Immature natural killer cell (primary cell): Measurements from ENCODE around the gene COL4A5. TPM values are rescaled to one million over a fixed set of nuclear protein-coding genes. Genes with fewer than 3 reads are reported as not detected.

Experiments
- DNase-seq, 3 donors: peaks; one replicate each; pipeline ENCODE4 v3.0.0; 2022; ENCODE audit warnings: mixed read lengths in 1 of 3
- H3K27ac Mint-ChIP-seq, 6 donors: one replicate each; pipeline ENCODE4 v1.8.0; 2020; ENCODE audit warnings: mixed read lengths in 6 of 6, mild to moderate bottlenecking in 5 of 6, inconsistent platforms in 4 of 6, moderate library complexity in 3 of 6
- H3K27me3 Mint-ChIP-seq, 3 donors: one replicate each; pipeline ENCODE4 v1.8.0; 2020 to 2021; ENCODE audit warnings: low read depth in 3 of 3, mild to moderate bottlenecking in 3 of 3, mixed read lengths in 3 of 3, moderate library complexity in 3 of 3, inconsistent platforms in 1 of 3
- H3K36me3 Mint-ChIP-seq, 3 donors: one replicate each; pipeline ENCODE4 v1.8.0; 2020; ENCODE audit warnings: mixed read lengths in 3 of 3, inconsistent platforms in 2 of 3, mild to moderate bottlenecking in 2 of 3
- H3K4me1 Mint-ChIP-seq, 2 donors: one replicate each; pipeline ENCODE4 v1.8.0; 2020; ENCODE audit warnings: inconsistent platforms in 2 of 2, mild to moderate bottlenecking in 2 of 2, mixed read lengths in 2 of 2, moderate library complexity in 1 of 2
- H3K4me3 Mint-ChIP-seq, 5 donors: one replicate each; pipeline ENCODE4 v1.8.0; 2020; ENCODE audit warnings: mild to moderate bottlenecking in 5 of 5, mixed read lengths in 5 of 5, inconsistent platforms in 3 of 5, moderate library complexity in 3 of 5
- H3K9me3 Mint-ChIP-seq, 6 donors: one replicate each; pipeline ENCODE4 v1.8.0; 2020; ENCODE audit warnings: mild to moderate bottlenecking in 6 of 6, mixed read lengths in 6 of 6, inconsistent platforms in 4 of 6, moderate library complexity in 3 of 6
- polyA plus RNA-seq, 3 donors: library from polyadenylated mRNA; unstranded; fragments of 300-500 nt; fragmentation: Illumina TruSeq; gene quantifications; one replicate each; pipeline ENCODE4 v1.2.3, GENCODE V29; 2021

Gene COL4A5
- polyA plus RNA-seq, 3 donors from 2014 or later, result not detected

DNA sequence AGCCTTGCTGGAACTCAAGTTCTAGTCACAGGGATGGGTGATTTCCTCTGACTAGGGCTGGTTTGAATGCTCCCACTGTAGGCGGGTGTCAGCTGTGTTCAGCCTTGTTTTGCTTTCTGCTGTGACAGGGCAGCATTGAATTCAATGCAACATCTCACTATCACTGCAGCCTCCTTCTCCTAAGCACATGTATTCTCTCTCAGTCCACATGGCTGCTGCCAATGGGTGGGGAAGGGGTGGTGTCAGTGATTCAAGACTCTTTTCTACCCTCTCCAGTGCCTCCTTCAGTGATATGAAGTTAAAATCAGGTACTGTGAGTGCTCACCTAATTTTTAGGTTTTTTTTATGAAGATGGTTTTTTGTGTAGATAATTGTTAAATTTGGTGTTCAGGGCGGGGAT lies 46.3 kb downstream of the COL4A5 start:
- peaks cover 0 to 5% (median under 1%) of the 10 kb centered on the region in 6 donors for H3K9me3 Mint-ChIP-seq
- H3K4me1 Mint-ChIP-seq, result no peaks in the 10 kb centered on the region
- no peak overlapping the region for H3K4me3 Mint-ChIP-seq
- no peaks in the 10 kb centered on the region for H3K36me3 Mint-ChIP-seq
- peaks cover 0 to 2% (median 0%) of the 10 kb centered on the region in 3 donors for H3K27me3 Mint-ChIP-seq
- no peak for DNase-seq
- no peak overlapping the region for H3K27ac Mint-ChIP-seq

DNA sequence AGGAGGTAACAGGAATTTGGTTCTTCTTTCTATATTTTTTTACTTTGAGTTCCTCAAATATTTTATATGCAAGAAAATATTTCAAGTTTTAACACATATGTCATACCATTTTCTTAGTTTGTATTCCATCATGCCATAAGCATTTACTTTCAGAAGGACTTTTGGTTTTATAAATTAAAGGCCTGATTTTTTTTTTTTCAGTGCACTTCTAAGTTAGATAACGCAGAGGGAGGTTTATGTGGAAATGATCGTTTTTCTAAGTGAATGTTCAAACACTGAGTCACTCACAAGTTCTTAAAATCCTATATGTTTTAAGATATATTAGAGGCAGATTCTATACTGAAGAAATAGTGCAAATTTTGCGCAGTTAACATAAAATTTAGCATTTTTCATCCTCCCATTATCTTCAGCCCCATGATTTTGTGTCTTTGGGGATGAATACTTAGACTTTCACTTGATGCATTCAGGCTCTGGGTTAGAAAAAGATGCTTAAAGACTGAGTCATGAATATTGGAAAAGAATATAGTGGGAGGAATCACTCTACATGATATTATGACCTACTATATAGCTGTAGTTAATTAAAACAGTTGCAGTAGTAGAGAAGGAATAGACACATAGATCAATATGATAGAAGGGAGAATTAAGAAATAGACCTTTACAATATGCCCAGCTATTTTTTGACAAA lies 54.9 kb downstream of the COL4A5 start:
- H3K27ac Mint-ChIP-seq, result no peak overlapping the region
- H3K9me3 Mint-ChIP-seq, result peaks cover 0 to 3% (median 0%) of the 10 kb centered on the region in 6 donors
- no peaks in the 10 kb centered on the region for H3K4me1 Mint-ChIP-seq
- no peak overlapping the region for H3K4me3 Mint-ChIP-seq
- H3K27me3 Mint-ChIP-seq, result peaks cover 0 to 5% (median 0%) of the 10 kb centered on the region in 3 donors
- no peak for DNase-seq
- no peaks in the 10 kb centered on the region for H3K36me3 Mint-ChIP-seq

DNA sequence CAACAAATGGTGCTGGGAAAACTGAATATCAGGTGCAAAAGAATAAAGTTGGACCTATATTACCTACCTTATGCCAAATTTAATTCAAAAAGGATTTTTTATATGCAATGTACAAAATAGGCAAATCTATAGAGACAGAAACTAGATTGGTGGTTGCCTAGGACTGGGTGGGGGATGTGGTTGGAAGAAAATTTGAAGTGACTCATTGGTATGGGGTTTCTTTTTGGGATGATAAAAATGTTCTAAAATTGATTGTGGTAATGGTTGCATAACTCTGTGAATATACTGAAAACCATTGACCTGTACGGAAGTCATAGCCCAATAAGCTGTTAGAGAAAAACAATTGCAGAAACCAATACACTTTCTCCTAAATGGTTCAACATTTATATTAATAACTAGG lies 72.1 kb downstream of the COL4A5 start:
- Mint-ChIP-seq H3K4me1 (no peaks in the 10 kb centered on the region), H3K27ac (no peak overlapping the region), H3K36me3 (no peaks in the 10 kb centered on the region), H3K27me3 (peaks cover 0 to 3% (median 0%) of the 10 kb centered on the region in 3 donors), H3K9me3 (peaks cover 0 to 7% (median 3%) of the 10 kb centered on the region in 6 donors), H3K4me3 (no peak overlapping the region)
- DNase-seq, result no peak

DNA sequence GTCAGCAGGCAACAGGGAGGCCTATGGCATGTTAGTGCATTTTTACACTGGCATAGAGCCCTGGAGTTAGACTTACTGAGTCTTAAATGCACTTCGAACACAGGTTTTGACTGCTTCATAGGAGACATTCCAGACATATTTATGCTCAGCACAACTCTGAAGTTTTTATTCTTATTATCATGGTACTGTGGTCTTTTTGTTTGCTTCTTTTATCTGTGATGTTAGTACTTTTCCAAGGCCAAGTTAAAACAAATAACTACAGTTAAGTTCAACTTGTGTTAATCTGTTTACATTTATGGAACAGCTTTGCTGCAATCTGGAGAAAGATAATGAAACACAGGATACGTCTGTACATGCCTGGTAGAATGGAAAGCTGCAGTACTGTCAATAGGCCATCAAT lies 76.5 kb downstream of the COL4A5 start:
- H3K4me3 Mint-ChIP-seq, result no peak overlapping the region
- no peak overlapping the region for H3K27ac Mint-ChIP-seq
- H3K9me3 Mint-ChIP-seq, result peaks cover 0 to 5% (median 2%) of the 10 kb centered on the region in 6 donors

DNA sequence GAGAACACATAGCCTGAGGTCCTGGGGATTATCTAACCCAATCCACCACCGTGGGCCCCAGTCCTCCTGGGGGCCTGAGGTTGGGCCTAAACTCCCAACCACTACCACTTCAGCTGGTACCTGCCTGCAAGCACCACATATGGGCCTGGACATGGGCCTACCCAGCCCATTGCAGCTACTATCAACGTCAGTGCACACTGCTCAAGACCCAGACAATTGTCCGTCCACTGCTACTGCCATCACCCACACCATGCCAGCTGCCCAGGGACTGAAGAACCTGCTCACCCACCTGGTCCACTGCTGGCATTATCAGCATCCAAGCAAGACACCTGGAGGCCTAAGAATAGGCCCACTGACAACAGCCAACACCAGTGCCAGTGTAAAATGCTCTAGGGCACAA lies 88.1 kb downstream of the COL4A5 start:
- H3K36me3 Mint-ChIP-seq, result no peaks in the 10 kb centered on the region
- peaks cover 0 to 7% (median 3%) of the 10 kb centered on the region in 3 donors for H3K27me3 Mint-ChIP-seq
- H3K27ac Mint-ChIP-seq, result no peak overlapping the region
- peaks cover 0 to 9% (median 2%) of the 10 kb centered on the region in 6 donors for H3K9me3 Mint-ChIP-seq
- no peaks in the 10 kb centered on the region for H3K4me1 Mint-ChIP-seq
- no peak overlapping the region for H3K4me3 Mint-ChIP-seq
- DNase-seq, result no peak

More for the DNA sequence above, 76.5 kb downstream of the COL4A5 start:
- Mint-ChIP-seq H3K36me3 (no peaks in the 10 kb centered on the region), H3K4me1 (no peaks in the 10 kb centered on the region), H3K27me3 (peaks cover 0 to 4% (median 0%) of the 10 kb centered on the region in 3 donors)
- DNase-seq, result no peak

DNA sequence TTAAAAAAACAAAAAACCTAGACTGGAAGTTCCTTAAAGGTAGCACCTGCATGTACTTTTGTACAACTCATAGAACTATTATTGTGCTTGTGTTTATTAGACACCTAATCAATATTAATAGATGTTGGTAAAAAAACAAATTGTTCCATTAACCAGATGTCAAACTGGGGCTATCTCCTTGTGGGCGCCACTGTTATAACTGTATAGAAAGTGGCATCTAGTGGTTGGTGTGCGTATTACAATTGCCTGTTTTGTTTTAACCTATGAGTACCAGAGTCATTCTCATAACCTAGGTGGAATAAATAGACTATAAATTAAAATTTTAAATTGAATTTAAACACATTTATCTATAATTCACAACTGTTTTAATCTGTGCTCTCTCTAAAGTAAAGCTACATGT lies 97.4 kb downstream of the COL4A5 start:
- H3K9me3 Mint-ChIP-seq, result peaks cover 0 to 3% (median 0%) of the 10 kb centered on the region in 6 donors
- no peaks in the 10 kb centered on the region for H3K4me1 Mint-ChIP-seq
- H3K4me3 Mint-ChIP-seq, result no peak overlapping the region
- no peak overlapping the region for H3K27ac Mint-ChIP-seq
- DNase-seq, result no peak
- H3K27me3 Mint-ChIP-seq, result peaks cover 0 to 2% (median 2%) of the 10 kb centered on the region in 3 donors
- H3K36me3 Mint-ChIP-seq, result no peaks in the 10 kb centered on the region

DNA sequence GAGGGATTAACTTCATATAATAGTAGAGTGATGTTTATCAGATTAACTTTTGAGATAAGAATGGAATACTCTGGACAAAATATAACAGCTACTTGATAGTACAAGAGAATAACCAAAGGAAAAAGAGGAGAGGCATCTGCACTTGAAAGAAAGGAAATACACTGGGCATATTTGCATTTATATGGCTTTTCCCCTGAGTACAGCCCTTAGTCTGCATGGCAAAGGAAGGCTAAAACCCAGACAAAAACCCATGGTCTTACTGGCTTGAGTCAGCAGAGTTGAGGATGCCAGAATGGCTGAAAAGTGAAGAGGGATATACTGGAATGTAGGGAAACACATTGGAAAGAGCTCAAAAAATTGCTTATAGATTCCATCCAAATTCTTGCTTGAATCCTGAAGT lies 101.6 kb downstream of the COL4A5 start:
- H3K4me1 Mint-ChIP-seq, result no peaks in the 10 kb centered on the region
- no peak overlapping the region for H3K27ac Mint-ChIP-seq
- peaks cover 0 to 7% (median 2%) of the 10 kb centered on the region in 3 donors for H3K27me3 Mint-ChIP-seq
- DNase-seq, result no peak
- H3K36me3 Mint-ChIP-seq, result no peaks in the 10 kb centered on the region
- H3K4me3 Mint-ChIP-seq, result no peak overlapping the region
- peaks cover 0 to 3% (median 0%) of the 10 kb centered on the region in 6 donors for H3K9me3 Mint-ChIP-seq

DNA sequence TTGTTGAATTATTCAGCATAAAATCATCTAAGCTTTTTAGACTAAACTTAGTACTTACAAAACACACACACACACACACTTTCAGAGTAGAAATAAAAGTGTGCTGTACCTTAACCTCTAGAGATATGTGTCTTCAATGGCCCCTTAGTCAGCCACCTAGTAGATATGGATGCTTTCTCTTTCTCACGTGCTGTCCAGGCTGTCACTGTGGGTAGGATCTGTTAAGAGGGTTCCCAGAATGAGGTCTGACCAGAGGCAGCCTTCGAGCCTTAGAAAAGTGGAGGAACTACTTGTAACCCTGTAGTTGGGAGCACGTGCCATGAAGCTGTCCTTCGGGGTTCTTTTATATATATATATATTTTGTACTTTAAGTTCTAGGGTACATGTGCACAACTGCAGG lies 117.9 kb downstream of the COL4A5 start:
- Mint-ChIP-seq H3K9me3 (peaks cover 0 to 5% (median under 1%) of the 10 kb centered on the region in 6 donors), H3K4me1 (no peaks in the 10 kb centered on the region), H3K36me3 (no peaks in the 10 kb centered on the region), H3K27ac (no peak overlapping the region), H3K27me3 (no peaks in the 10 kb centered on the region), H3K4me3 (no peak overlapping the region)
- DNase-seq, result no peak

DNA sequence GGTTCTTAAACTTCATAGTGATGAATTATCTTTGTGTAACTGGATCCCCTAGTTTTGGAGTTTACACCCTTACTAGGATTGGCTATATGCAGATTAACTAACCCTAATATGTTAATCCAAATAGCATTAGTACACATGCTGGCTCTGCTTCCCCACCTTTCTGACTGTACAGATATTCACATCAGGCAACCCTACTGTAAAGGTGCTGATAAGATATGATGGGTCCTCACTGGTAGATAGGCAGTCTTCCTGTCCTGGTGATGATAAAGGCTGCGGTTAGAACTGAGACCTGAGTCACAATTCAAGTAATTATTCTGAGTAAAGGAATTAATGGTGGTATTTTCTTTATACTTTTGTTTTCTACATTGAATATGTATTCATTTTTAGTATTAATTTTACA lies 118.6 kb downstream of the COL4A5 start:
- Mint-ChIP-seq H3K4me1 (no peaks in the 10 kb centered on the region), H3K27ac (no peak overlapping the region), H3K36me3 (no peaks in the 10 kb centered on the region), H3K9me3 (peaks cover 0 to 5% (median under 1%) of the 10 kb centered on the region in 6 donors), H3K4me3 (no peak overlapping the region), H3K27me3 (no peaks in the 10 kb centered on the region)
- DNase-seq, result no peak

DNA sequence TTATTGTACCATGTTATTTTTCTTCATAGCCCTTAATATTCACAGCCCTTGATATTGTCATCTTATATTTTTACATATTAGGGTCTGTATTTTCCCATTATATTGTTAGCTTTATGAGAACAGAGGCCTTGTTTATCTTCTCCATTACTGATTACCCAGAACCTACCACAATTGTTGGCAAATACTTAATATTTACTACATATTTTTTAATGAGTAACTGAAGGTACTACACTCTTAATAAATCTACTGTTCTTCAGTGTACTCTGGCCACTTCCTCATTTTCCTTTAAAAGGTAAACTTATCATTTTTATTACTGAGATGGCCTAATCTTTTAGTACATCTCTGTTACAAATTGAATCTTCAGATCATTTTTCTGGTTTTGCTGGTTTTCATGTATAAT lies 133.5 kb downstream of the COL4A5 start:
- no peak overlapping the region for H3K4me3 Mint-ChIP-seq
- peaks cover 0 to 5% (median 0%) of the 10 kb centered on the region in 3 donors for H3K27me3 Mint-ChIP-seq

DNA sequence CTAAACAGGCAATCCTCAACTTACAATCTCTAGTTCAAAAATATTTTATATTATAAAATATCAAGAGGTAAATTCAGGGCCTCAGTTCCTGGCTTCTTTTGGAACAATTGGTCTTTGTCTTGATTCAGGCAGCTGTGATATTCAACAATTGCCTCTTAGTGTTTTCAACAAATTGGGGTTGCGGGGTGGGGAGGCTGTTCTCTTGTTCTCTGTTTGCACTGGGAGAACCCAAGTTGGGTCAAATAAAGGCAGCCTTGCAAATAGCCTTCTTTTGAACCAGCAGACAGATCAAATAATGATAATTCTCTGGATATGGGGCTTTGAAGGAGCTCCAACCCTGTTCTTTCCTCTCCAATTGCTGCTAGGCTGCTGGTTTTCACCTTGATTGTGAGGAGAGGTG lies 142.5 kb downstream of the COL4A5 start:
- no peaks in the 10 kb centered on the region for H3K36me3 Mint-ChIP-seq
- no peak overlapping the region for H3K27ac Mint-ChIP-seq
- peaks cover 0 to 2% (median 0%) of the 10 kb centered on the region in 6 donors for H3K9me3 Mint-ChIP-seq
- DNase-seq, result no peak
- H3K4me1 Mint-ChIP-seq, result no peaks in the 10 kb centered on the region
- peaks cover 0 to 3% (median 0%) of the 10 kb centered on the region in 3 donors for H3K27me3 Mint-ChIP-seq
- no peak overlapping the region for H3K4me3 Mint-ChIP-seq

More for the DNA sequence above, 133.5 kb downstream of the COL4A5 start:
- no peaks in the 10 kb centered on the region for H3K4me1 Mint-ChIP-seq
- H3K9me3 Mint-ChIP-seq, result peaks cover 0 to 3% (median 0%) of the 10 kb centered on the region in 6 donors
- H3K27ac Mint-ChIP-seq, result no peak overlapping the region
- H3K36me3 Mint-ChIP-seq, result no peaks in the 10 kb centered on the region
- DNase-seq, result no peak

DNA sequence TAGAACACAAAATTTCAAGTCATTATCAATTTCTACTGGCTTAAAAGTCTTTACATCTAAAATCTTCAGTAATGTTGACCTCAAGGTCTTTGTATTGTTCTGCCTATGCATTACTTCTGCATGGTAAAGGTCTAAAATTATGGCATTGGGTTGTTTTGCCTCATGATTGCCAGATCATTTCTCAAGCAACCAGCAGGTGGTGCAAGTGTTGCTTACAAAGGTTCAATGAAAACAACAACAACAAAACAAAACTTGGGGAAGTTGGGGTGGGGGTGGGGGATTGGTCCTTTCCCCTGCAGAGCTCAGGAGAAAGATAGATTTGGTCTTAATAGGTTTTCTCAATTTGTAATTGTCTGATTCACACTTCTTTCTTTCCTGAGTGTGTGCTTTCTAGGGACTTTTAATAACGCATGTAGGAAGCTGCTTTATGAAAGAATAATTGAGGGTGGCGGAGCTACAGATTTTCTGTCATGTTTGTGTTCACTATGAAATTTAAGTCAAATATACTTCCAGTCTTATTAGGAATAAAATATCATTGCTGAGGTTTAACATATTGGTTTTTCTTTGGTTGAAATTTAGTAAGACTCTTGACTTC lies 145.1 kb downstream of the COL4A5 start:
- no peak overlapping the region for H3K27ac Mint-ChIP-seq
- H3K4me3 Mint-ChIP-seq, result no peak overlapping the region
- no peaks in the 10 kb centered on the region for H3K4me1 Mint-ChIP-seq
- no peaks in the 10 kb centered on the region for H3K36me3 Mint-ChIP-seq
- no peak for DNase-seq
- peaks cover 0 to 7% (median 0%) of the 10 kb centered on the region in 3 donors for H3K27me3 Mint-ChIP-seq
- peaks cover 0 to 2% (median 0%) of the 10 kb centered on the region in 6 donors for H3K9me3 Mint-ChIP-seq

DNA sequence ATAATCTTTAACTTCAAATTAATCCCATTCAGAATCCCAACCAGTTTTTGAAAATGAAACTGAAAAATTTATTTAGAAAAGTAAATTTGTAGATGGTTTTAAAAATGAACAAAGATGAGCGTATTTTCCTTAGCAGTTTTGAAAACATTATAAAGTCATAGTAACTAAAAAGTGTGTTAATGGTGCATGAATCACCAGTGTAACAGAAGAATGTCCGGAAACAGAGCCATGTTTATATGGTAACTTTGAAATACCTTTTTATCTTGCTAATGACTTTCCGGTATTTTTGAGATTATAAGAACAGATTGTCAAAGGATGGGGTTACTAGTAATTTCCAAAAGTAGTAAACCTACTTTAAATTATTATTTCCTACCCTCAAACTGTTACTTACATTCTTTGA lies 150.9 kb downstream of the COL4A5 start:
- H3K36me3 Mint-ChIP-seq, result no peaks in the 10 kb centered on the region
- H3K9me3 Mint-ChIP-seq, result peaks cover 0 to 4% (median 0%) of the 10 kb centered on the region in 6 donors
- H3K27me3 Mint-ChIP-seq, result peaks cover 0 to 4% (median 0%) of the 10 kb centered on the region in 3 donors
- H3K4me3 Mint-ChIP-seq, result no peak overlapping the region
- no peak for DNase-seq
- no peak overlapping the region for H3K27ac Mint-ChIP-seq
- no peaks in the 10 kb centered on the region for H3K4me1 Mint-ChIP-seq

DNA sequence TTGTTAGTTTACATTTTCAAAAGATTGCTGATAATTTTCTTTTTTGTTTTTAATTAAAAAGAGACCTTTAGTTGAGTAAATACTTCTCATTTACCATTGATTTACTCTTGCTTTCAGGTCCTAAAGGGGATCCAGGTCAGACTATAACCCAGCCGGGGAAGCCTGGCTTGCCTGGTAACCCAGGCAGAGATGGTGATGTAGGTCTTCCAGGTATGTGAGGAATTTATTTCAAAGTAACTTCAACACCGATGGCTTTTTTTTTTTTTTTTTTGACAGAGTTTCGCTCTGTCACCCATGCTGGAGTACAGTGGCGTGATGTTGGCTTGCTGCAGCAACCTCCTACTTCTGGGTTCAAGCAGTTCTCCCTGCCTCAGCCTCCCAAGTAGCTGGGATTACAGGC lies 161.6 kb downstream of the COL4A5 start:
- no peak overlapping the region for H3K27ac Mint-ChIP-seq
- no peak overlapping the region for H3K4me3 Mint-ChIP-seq
- H3K27me3 Mint-ChIP-seq, result no peaks in the 10 kb centered on the region
- H3K36me3 Mint-ChIP-seq, result no peaks in the 10 kb centered on the region
- H3K9me3 Mint-ChIP-seq, result peaks cover 0 to 5% (median under 1%) of the 10 kb centered on the region in 6 donors
- H3K4me1 Mint-ChIP-seq, result no peaks in the 10 kb centered on the region
- no peak for DNase-seq
